ENCODE results near the gene CHST15.

GRCh38 chr10:124079864-124080263 is 13.5 kb downstream of the CHST15 start:
- TF ChIP-seq POLR2A (IDR thresholded peaks at IDR 0.05; ENCODE audit: low read depth, low read length) (no peak), POLR2AphosphoS5 (IDR thresholded peaks at IDR 0.05; ENCODE audit: low read depth, low read length) (no peak), TAF1 (IDR thresholded peaks at IDR 0.05; ENCODE audit: low read depth, low read length) (no peak), SPI1 (IDR thresholded peaks at IDR 0.05; ENCODE audit: low read depth, low read length) (no peak)

All from GM12891 (cell line).